ENCODE results near the gene NLRP1.

GRCh38 chr17:5473906-5474305 lies 110.4 kb downstream of the NLRP1 start:
- TF ChIP-seq POLR2AphosphoS5 (IDR thresholded peaks at IDR 0.05) (no peak), CTCF (IDR thresholded peaks at IDR 0.05; ENCODE audit: poor library complexity, severe bottlenecking) (no peak), EZH2 (IDR thresholded peaks at IDR 0.05; ENCODE audit: borderline replicate concordance, insufficient read depth, low read length, poor library complexity, severe bottlenecking) (no peak), EP300 (conservative IDR thresholded peaks at IDR 0.05; ENCODE audit: poor library complexity, severe bottlenecking) (no peak), MXI1 (conservative IDR thresholded peaks at IDR 0.05; ENCODE audit: poor library complexity, severe bottlenecking) (no peak), REST (IDR thresholded peaks at IDR 0.05; ENCODE audit: borderline replicate concordance) (no peak), SMC3 (conservative IDR thresholded peaks at IDR 0.05; ENCODE audit: poor library complexity) (no peak), TAF1 (IDR thresholded peaks at IDR 0.05; ENCODE audit: low read depth) (no peak)
